Hematopoietic multipotent progenitor cell treated with erythropoietin and hydrocortisone succinate and interleukin-3 and kit ligand, for 6 days (in vitro differentiated cells): ENCODE data around the gene HYDIN.
"Not testable (repeated sequence)": the region's sequence is repeated elsewhere in the genome, so short reads cannot be mapped to it uniquely, and the experiment has no call there.

Experiments used
- DNase-seq: peaks from one replicate; pipeline ENCODE4 v3.0.0-alpha.2; 2015

HYDIN gene

DNA sequence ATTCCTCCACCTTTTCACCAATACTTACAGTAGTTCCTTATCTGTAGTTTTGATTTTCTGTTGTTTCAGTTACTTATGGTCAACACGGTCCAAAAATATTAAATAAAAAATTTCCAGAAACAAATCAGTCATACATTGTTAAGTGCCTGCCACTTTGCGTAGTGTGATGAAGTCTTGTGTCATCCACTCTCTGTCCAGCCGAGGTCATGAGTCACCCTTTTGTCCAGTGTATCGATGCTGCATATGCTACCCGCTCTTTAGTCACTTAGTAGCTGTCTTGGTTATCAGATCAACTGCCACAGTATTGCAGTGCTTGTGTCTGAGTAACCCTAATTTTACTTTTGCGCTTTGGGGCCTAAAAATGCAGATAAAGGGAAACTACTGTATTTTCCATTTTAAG, 146.9 kb downstream of the HYDIN start:
- DNase-seq: not testable (repeated sequence)

GRCh38 chr16:71080777-71081176, 149.7 kb downstream of the HYDIN start:
- not testable (repeated sequence) for DNase-seq

GRCh38 chr16:71080262-71080661, 150.3 kb downstream of the HYDIN start:
- DNase-seq: not testable (repeated sequence)

GRCh38 chr16:71070651-71071050, 159.9 kb downstream of the HYDIN start:
- not testable (repeated sequence) for DNase-seq

- DNase-seq: not testable (repeated sequence)
These were observed 160.7 kb downstream of the HYDIN start for GRCh38 chr16:71069842-71070241.

GRCh38 chr16:71053897-71054609, 176.5 kb downstream of the HYDIN start:
- not testable (repeated sequence) for DNase-seq

DNA sequence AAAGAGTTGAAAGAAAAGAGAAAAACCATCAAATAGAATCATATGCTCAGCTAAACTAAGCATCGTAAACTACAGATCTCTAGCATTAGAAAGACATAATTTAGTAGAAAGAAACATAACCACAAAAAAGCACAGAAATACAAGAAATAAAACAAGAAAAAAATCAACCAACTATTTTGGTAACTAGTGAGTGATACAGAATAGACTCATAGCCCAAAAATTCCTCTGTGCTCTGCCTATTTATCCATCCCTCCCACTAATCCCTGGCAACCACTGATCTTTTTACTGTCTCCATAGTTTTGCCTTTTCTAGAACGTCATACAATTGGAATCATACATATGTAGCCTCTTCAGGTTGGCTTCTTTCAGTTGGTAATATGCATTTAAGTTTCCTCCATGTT, 180.2 kb downstream of the HYDIN start:
- not testable (repeated sequence) for DNase-seq

GRCh38 chr16:71039368-71040111, 191.0 kb downstream of the HYDIN start:
- DNase-seq: not testable (repeated sequence)

GRCh38 chr16:71038421-71038820, 192.1 kb downstream of the HYDIN start:
- DNase-seq: not testable (repeated sequence)

- not testable (repeated sequence) for DNase-seq
These were observed 192.5 kb downstream of the HYDIN start for GRCh38 chr16:71037987-71038386.

GRCh38 chr16:71028032-71028727, 202.3 kb downstream of the HYDIN start:
- not testable (repeated sequence) for DNase-seq

DNA sequence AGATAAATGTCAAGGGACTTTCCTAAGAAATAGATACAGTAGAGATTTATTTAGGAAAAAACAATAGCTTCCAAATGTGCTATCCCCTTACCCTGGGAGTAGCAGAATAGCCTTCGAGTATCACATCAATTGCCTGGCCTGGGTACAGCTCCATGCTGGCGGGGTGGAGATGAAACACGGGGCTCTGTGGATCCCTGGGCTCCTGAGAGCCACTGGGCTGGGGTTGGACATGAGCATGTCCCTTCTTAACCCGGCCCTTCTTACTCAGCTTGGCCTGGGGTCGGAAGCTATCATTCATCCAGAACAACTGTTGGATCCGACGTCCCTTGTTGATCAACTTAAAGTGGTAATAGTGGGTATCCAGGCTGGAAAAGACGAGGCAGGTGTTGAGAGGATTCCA, 203.0 kb downstream of the HYDIN start:
- DNase-seq: not testable (repeated sequence)

DNA sequence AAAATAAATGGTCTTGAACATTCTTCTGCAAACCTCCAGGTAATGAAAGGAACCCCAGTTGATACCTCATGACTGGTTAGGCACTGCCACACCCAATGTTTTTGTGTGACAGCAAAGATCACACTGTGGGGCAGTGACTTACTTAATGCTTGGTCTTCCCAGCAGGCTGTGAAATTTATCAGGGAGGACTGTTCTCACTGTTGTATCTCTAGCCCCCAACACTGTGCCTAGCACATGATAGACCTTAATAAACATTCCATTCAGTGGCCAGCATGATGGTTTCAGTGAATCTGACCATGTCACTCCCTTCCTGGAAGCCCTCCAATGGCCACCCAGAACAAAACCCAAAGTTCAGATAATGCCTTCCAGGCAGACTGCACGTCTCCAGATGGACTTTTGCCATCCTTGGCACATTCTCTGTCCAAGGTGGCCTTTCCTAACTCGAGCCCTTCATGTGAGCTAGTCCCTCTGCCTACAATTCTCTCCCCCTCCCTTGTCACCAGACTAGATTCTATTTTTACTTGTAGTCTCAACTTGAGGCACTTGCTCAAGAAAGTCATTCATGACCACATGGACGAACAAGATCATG, 206.6 kb downstream of the HYDIN start:
- not testable (repeated sequence) for DNase-seq

DNA sequence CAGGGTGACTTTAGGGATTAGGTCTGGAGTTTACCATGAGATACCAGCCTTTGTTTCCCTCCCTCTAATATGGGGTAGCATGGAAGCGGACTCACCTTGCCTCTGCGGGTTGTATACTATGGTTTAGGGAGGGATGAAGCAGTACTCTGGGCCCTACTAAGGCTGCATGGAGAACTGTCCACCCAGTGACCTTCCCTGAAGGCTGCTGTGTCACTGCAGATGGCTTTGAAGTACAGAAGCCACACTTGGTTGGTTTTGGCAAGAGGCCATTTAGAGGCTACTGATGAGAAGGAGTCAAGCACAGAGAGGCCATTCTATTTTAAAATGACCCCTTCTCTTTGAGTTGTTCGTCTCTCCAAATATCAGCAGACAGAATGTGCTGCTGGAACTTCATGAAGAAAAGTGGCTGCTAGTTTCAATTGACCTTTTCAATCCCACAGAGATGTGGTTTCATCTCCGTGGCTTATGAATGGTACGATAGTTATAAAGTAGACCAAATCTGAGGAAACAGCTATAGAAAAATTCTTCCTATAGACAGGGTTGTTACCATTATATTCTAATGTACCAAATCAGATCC, 208.5 kb downstream of the HYDIN start:
- not testable (repeated sequence) for DNase-seq

GRCh38 chr16:71019067-71019682, 211.3 kb downstream of the HYDIN start:
- not testable (repeated sequence) for DNase-seq

DNA sequence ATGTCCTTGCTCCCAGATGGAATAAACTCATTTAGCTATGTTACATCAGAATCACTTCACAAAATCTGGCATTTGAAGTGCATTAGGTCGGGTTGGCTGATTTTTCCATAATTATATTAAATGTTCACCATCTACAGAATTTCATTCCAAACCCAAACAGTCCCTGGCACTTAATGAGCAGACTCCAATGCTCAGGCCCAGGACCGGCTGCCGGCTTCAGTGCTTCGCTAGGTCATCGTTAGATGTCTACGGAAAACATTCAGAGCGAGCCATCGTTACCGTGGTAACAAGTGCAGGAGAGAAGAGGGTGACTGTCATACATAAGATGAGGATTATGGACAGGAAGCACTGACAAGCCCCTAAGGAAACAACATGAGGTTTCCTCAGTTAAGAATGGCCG, 215.1 kb downstream of the HYDIN start:
- not testable (repeated sequence) for DNase-seq

GRCh38 chr16:71009440-71010223, 220.9 kb downstream of the HYDIN start:
- not testable (repeated sequence) for DNase-seq

- not testable (repeated sequence) for DNase-seq
These were observed 224.0 kb downstream of the HYDIN start for GRCh38 chr16:71006516-71006915.

GRCh38 chr16:70999735-71000134, 230.8 kb downstream of the HYDIN start:
- DNase-seq: peak; percentile 15

DNA sequence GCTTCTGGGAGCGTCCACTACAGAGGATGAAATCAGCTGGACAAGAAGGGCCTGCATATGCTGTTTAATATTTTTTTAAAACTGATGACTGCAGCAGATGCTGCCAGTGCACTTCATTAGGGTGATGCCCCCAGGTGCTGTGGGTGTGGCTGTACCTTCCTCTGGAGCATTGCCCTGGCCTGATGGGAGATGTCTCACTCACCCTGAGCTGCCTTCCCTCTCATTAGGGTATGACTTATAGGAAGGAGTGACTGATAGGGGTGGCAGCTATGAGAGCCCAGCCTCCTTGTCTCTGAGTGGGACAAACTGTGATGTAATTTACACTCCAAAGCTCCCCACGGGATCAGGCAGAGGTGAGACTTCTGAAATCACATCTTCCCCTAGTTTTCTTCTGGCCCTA, 234.7 kb downstream of the HYDIN start:
- DNase-seq: not testable (repeated sequence)

GRCh38 chr16:70992511-70992910, 238.0 kb downstream of the HYDIN start:
- DNase-seq: not testable (repeated sequence)
